IPS-20b (cell line): Measurements from ENCODE around the gene GPD2.
"Not testable (repeated sequence)": the region's sequence is repeated elsewhere in the genome, so short reads cannot be mapped to it uniquely, and the experiment has no call there.

Experiments used
- H3K27ac ChIP-seq: one replicate; pipeline ENCODE4 v1.5.1; 2013; ENCODE audit warnings: low read length
- H3K27me3 ChIP-seq: 2 replicates; pipeline ENCODE4 v1.6.1; 2013; ENCODE audit warnings: mild to moderate bottlenecking, low read length, inconsistent platforms; ENCODE audit not compliant: insufficient read depth
- H3K36me3 ChIP-seq: 2 replicates; pipeline ENCODE4 v1.6.1; 2013; ENCODE audit warnings: low read depth, mild to moderate bottlenecking, inconsistent platforms, low read length, moderate library complexity; ENCODE audit not compliant: insufficient read depth
- H3K4me1 ChIP-seq: 2 replicates; pipeline ENCODE4 v1.6.1; 2013; ENCODE audit warnings: mild to moderate bottlenecking, control low read depth, inconsistent platforms, low read length, moderate library complexity; ENCODE audit not compliant: insufficient read depth
- H3K4me3 ChIP-seq: 2 replicates; pipeline ENCODE4 v1.5.1; 2013; ENCODE audit warnings: mild to moderate bottlenecking, low read length, inconsistent platforms
- H3K9ac ChIP-seq: 2 replicates; pipeline ENCODE4 v1.6.1; 2013; ENCODE audit warnings: low read depth, mild to moderate bottlenecking, inconsistent platforms, low read length, moderate library complexity
- H3K9me3 ChIP-seq: 2 replicates; pipeline ENCODE4 v1.6.1; 2013; ENCODE audit warnings: mild to moderate bottlenecking, low read depth, low read length, inconsistent platforms; ENCODE audit not compliant: insufficient read depth

Gene GPD2

GRCh38 chr2:156600196-156600595 lies 164.0 kb downstream of the GPD2 start:
- Histone ChIP-seq H3K4me1 (peaks cover 5% of the 10 kb centered on the region), H3K27ac (no peak overlapping the region), H3K27me3 (no peaks in the 10 kb centered on the region), H3K36me3 (no peaks in the 10 kb centered on the region), H3K4me3 (no peak overlapping the region), H3K9ac (no peak overlapping the region), H3K9me3 (no peaks in the 10 kb centered on the region)

DNA sequence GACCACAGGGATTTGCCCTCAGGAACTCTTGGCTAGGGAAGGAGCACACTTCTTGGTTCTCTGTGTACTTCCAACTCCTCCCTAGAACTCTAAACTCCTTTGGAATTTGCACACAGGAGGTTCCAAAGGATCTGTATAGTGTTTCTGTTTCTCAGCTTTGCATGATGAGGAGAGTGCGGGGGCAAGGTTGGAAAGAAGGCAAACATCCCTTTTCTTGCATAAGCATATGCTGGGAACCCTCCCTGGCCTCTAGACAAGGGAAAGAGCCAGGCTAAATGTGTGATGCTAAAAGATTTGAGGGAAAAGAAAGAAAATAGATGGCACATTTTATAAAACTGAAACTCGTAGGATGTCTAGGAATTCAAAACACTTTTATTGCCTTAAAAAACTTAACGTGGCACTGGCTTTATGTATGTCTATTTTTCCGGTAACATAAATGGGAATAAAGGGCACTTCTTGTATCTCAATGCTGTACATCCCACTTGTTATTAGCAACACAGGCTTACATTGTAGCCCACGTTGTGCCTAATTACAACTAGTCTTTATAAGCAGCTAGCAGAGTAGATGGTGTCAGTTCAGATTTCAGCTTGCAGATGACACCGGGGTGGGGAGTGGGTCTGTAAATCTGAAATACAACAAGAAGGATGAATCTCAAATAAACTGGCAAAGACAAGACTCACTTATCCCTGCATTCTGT lies 165.8 kb downstream of the GPD2 start:
- Histone ChIP-seq H3K36me3 (no peaks in the 10 kb centered on the region), H3K9ac (no peak overlapping the region), H3K9me3 (no peaks in the 10 kb centered on the region), H3K27ac (no peak overlapping the region), H3K4me1 (peaks cover 5% of the 10 kb centered on the region), H3K27me3 (no peaks in the 10 kb centered on the region), H3K4me3 (no peak overlapping the region)

DNA sequence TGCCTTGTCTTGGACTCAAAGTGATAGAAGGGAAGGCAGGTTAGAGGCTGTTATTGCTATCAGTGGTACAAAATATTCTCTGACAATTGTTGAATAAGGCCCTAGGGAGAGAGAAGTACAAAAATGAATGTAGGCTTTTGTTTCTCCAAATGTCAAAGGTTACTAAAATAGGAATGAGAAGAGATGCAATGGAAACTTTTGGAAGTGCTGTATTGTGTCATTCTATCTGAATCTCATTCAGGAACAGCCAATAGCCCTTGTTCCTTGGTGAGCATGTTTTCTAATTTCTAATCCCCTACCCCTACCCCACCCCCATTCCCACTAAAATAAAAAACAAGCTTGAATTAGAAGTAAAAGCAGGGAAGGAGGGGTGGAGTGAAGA lies 166.4 kb downstream of the GPD2 start:
- no peaks in the 10 kb centered on the region for H3K36me3 ChIP-seq
- no peaks in the 10 kb centered on the region for H3K27me3 ChIP-seq
- no peak overlapping the region for H3K4me3 ChIP-seq
- no peaks in the 10 kb centered on the region for H3K9me3 ChIP-seq
- no peak overlapping the region for H3K9ac ChIP-seq
- H3K4me1 ChIP-seq: peaks cover 5% of the 10 kb centered on the region
- no peak overlapping the region for H3K27ac ChIP-seq

DNA sequence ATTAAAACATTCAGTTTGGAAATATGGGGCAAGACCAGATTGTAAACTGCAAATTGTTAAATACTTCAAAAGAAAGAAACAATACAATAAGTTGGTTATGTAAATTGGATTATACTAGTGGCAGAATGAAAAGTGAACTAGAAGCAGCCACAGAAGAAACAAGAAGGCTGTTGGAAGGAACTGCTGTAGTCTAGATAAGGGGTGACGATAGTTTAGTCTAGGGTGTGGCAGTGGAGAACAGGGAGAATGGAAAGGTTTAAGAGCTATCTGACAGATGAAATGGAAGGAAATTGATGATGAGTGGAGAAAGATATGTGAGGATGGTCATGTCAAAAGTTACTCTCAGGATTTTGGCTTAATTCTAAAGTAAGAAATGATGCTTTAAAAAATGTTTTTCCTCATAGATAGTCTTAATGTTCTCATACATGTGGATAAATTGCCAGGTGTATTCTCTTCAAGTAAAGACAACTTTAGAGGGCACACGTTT lies 179.7 kb downstream of the GPD2 start:
- Histone ChIP-seq H3K27ac (no peak overlapping the region), H3K9ac (no peak overlapping the region), H3K4me1 (no peaks in the 10 kb centered on the region), H3K4me3 (no peak overlapping the region), H3K27me3 (no peaks in the 10 kb centered on the region), H3K9me3 (no peaks in the 10 kb centered on the region), H3K36me3 (no peaks in the 10 kb centered on the region)

- not testable (repeated sequence) for H3K36me3 ChIP-seq, H3K4me1 ChIP-seq, H3K27ac ChIP-seq, H3K9ac ChIP-seq, H3K9me3 ChIP-seq, H3K27me3 ChIP-seq, H3K4me3 ChIP-seq
Observed at GRCh38 chr2:156618071-156618470, 181.9 kb downstream of the GPD2 start.

- H3K36me3 ChIP-seq: no peaks in the 10 kb centered on the region
- H3K27ac ChIP-seq: no peak overlapping the region
- peaks cover 6% of the 10 kb centered on the region; the same call in 1 of the 2 replicates for H3K9me3 ChIP-seq
- H3K4me1 ChIP-seq: peaks cover 16% of the 10 kb centered on the region; the same call in 1 of the 2 replicates
- no peaks in the 10 kb centered on the region for H3K27me3 ChIP-seq
- no peak overlapping the region for H3K9ac ChIP-seq
- H3K4me3 ChIP-seq: no peak overlapping the region
Observed at GRCh38 chr2:156619021-156619539, 182.9 kb downstream of the GPD2 start.

- H3K4me3 ChIP-seq: no peak overlapping the region
- H3K9ac ChIP-seq: no peak overlapping the region
- H3K36me3 ChIP-seq: no peaks in the 10 kb centered on the region
- H3K27me3 ChIP-seq: no peaks in the 10 kb centered on the region
- no peak overlapping the region for H3K27ac ChIP-seq
- H3K9me3 ChIP-seq: peaks cover 6% of the 10 kb centered on the region; the same call in 1 of the 2 replicates
- peaks cover 16% of the 10 kb centered on the region; the same call in 1 of the 2 replicates for H3K4me1 ChIP-seq
Observed at GRCh38 chr2:156622491-156622890, 186.3 kb downstream of the GPD2 start.

GRCh38 chr2:156625360-156626170 lies 189.4 kb downstream of the GPD2 start:
- no peak overlapping the region for H3K4me3 ChIP-seq
- H3K9ac ChIP-seq: no peak overlapping the region
- peaks cover 6% of the 10 kb centered on the region; the same call in 1 of the 2 replicates for H3K9me3 ChIP-seq
- H3K27me3 ChIP-seq: no peaks in the 10 kb centered on the region
- no peaks in the 10 kb centered on the region for H3K36me3 ChIP-seq
- peaks cover 30% of the 10 kb centered on the region; the same call in 1 of the 2 replicates for H3K4me1 ChIP-seq
- H3K27ac ChIP-seq: no peak overlapping the region

DNA sequence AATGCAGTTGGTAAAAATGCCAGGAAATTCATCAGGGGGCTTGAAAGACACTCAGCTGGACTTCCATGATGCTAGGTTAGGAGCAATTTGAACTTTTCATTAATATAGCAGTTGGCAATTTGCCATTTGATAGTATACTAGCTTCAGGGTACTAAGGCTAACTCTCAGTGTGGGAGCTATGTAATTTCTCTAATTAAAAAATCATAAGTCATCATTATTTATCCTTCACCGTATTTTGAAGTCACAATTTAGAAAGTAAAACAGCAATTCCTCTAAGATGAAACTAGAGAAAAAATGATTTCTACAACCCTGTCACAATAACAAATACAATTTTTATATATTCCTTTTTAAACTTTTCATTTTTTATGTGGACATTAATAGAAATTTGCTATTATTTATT lies 190.8 kb downstream of the GPD2 start:
- Histone ChIP-seq H3K36me3 (no peaks in the 10 kb centered on the region), H3K4me3 (no peak overlapping the region), H3K9ac (no peak overlapping the region), H3K27ac (no peak overlapping the region), H3K27me3 (no peaks in the 10 kb centered on the region), H3K9me3 (no peaks in the 10 kb centered on the region), H3K4me1 (peaks cover 38% of the 10 kb centered on the region; the same call in 1 of the 2 replicates)

DNA sequence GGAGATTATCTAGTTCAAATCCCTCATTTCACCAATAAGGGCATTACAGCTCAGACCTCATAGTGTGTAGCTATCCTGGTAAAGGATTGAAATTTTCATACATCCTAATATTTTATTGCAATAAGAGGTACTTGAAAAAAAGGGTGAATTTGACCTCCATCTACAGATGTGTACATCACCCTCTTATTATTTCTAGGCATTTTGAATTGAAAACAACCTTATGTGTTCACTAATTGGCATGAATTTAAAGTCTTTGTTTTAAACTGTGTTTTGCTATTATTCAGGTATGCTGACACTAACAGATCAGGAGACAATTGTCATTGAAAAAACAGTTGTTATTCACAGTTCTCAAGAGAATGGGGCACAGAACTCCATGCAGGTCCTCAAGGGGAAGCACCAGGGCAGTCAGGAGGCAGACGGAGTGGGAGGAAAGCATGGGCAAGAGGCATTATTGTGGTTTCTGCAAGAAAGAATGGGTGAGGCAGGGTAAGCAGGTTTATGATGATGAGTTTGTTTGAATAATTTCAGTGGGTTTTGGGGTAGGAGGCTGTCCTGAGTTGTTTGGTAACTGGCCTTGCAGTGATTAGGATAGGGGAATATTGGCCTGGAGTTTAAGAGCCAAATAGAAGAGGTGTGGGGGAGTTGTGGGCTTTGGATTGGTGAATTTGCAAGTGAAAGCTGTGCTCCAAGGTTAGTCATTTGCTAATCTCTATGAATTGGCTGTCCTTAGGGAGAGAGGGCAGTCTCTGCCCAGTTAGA lies 194.6 kb downstream of the GPD2 start:
- Histone ChIP-seq H3K27ac (peak overlapping the region; percentile 28), H3K9me3 (no peaks in the 10 kb centered on the region), H3K4me1 (peaks cover 29% of the 10 kb centered on the region; the same call in 1 of the 2 replicates), H3K4me3 (peak overlapping the region; percentile 57), H3K9ac (peak overlapping the region; percentile 60; the same call in 1 of the 2 replicates), H3K27me3 (no peaks in the 10 kb centered on the region), H3K36me3 (no peaks in the 10 kb centered on the region)

- no peak overlapping the region for H3K4me3 ChIP-seq
- H3K36me3 ChIP-seq: no peaks in the 10 kb centered on the region
- no peaks in the 10 kb centered on the region for H3K27me3 ChIP-seq
- no peaks in the 10 kb centered on the region for H3K9me3 ChIP-seq
- no peak overlapping the region for H3K27ac ChIP-seq
- no peak overlapping the region for H3K9ac ChIP-seq
- H3K4me1 ChIP-seq: peaks cover 15% of the 10 kb centered on the region; the same call in 1 of the 2 replicates
Observed at GRCh38 chr2:156635646-156636045, 199.5 kb downstream of the GPD2 start.
